Epidermal melanocyte (primary cell): ENCODE data around the gene USP21.

Experiments used
- DNase-seq: peaks from one replicate; pipeline ENCODE4 v3.0.0; 2011; ENCODE audit warnings: low spot score; ENCODE audit not compliant: insufficient read length

Gene USP21

GRCh38 chr1:161215076-161215475, 55.8 kb downstream of the USP21 start, which contains the start of gene FCER1G:
TSS of gene FCER1G (plus strand) at chr1:161215295. CDS start at chr1:161215322, 27 bp downstream.
- no peak for DNase-seq
